DMS 273 (cell line): ENCODE results near the gene NPIPA1.
"Not testable (repeated sequence)": the region's sequence is repeated elsewhere in the genome, so short reads cannot be mapped to it uniquely, and the experiment has no call there.

Source experiments
- DNase-seq: peaks from one replicate; lab custom pipeline; 2025; ENCODE audit not compliant: unreplicated experiment; lab: John Stamatoyannopoulos, UW

NPIPA1 gene

GRCh38 chr16:14929176-14929575, 8.1 kb upstream of the NPIPA1 start:
- DNase-seq = not testable (repeated sequence)

GRCh38 chr16:14930246-14930645, 7.0 kb upstream of the NPIPA1 start:
- not testable (repeated sequence) for DNase-seq

DNA sequence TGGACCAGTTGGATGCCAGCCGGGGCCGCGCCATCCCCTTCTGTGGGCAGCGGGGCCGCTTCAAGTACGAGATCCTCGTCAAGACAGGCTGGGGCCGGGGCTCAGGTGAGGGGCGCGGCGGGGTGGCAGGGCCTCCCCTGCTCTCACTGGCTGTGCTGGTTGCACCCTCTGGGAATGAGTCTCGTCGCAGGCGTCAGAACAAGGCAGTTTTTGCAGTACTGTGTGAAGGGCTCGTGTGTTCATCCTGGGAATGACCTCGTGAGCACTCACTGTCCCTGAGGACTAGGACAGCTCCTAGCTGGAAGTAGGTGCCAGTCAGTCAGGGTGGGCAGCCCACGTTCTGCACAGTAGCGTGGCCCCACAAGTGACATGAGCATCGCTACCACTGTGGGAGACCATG, 6.3 kb upstream of the NPIPA1 start:
- DNase-seq = not testable (repeated sequence)

- peak; percentile 55 for DNase-seq
Measured at GRCh38 chr16:14932581-14933375, 4.5 kb upstream of the NPIPA1 start.

- not testable (repeated sequence) for DNase-seq
Measured at GRCh38 chr16:14937994-14938393, 751 bp downstream of the NPIPA1 start.

DNA sequence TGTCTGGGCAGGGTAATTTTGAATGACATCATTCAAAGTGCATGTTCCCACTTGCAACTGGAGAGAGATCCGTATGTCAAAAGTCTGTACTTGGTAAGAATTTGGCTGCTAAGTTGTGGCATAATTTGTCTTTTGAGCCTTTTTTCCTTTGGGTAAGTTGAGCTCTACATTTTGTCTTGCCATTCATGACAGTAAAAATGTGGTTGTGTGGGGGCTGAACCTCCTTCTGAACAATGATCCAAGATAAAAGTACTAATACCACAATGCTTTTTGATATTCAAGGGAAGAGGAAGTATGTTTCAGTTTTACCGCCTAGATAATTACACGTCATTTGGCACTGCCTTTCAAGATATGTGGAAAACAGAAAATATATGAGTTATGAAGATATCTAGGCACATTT, 5.4 kb downstream of the NPIPA1 start:
- not testable (repeated sequence) for DNase-seq

GRCh38 chr16:14955546-14956231, 18.4 kb downstream of the NPIPA1 start:
- DNase-seq = no peak

DNA sequence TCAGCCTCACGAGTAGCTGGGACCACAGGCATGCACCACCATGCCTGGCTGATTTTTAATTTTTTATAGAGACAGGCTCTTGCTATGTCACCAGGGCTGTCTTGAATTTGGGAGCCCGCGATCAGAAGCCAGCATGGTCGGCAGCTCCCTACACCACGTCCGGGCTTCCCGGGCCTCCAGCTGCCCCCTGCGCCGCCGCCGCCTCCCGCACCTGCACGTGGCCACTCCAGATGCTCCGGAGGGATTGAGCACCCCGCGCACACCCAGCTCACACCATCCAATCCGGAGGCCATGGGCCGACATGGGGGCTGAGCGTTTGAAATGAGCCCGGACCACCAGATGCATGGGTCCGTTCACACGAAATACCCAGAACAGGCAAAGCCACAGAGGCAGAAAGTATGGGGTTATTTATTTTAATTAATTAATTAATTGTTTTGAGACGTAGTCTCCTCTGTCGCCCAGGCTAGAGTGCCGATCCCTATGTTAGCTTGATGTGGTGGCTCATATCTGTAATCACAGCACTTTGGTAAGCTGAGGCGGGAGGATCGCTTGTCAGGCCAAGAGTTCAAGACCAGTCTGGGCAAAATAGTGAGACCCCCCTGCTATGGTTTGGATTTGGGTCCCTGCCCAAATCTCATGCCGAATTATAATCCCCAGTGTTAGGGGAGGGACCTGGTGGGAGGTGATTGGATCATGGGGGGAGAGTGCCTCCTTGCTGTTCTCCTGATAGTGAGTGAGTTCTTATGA, 20.5 kb downstream of the NPIPA1 start:
- peak; percentile 12 for DNase-seq

GRCh38 chr16:14958323-14958600, 21.0 kb downstream of the NPIPA1 start:
- DNase-seq = no peak

DNA sequence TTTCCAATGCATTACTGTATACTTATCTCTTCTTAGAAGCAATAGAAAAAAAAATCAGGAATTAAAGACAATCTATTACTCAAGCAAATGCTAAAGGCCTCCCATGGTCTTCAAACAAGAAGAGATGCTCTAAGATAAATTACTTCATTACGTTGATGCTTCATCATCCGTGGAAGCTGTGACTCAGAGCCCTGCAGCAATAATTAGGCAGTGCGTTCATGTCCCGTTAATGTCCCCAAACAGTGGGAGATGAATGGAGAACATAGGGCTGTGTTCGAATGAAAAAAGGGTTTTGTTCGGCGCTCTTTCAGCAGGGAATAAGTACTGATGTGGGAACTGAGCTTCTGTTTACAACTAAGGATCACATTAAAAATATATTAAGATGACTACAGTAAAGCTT, 21.7 kb downstream of the NPIPA1 start:
- no peak for DNase-seq

GRCh38 chr16:14961405-14962186, 24.4 kb downstream of the NPIPA1 start:
- no peak for DNase-seq

GRCh38 chr16:14963281-14964173, 26.3 kb downstream of the NPIPA1 start:
- DNase-seq = no peak

GRCh38 chr16:14965328-14965727, 28.1 kb downstream of the NPIPA1 start:
- DNase-seq = no peak

- not testable (repeated sequence) for DNase-seq
Measured at GRCh38 chr16:14969795-14970194, 32.6 kb downstream of the NPIPA1 start.

- not testable (repeated sequence) for DNase-seq
Measured at GRCh38 chr16:14971621-14972228, 34.5 kb downstream of the NPIPA1 start.

GRCh38 chr16:14973785-14974322, 36.6 kb downstream of the NPIPA1 start:
- not testable (repeated sequence) for DNase-seq

- not testable (repeated sequence) for DNase-seq
Measured at GRCh38 chr16:14974331-14974655, 37.0 kb downstream of the NPIPA1 start.

- DNase-seq = peak; percentile 96
Measured at GRCh38 chr16:14974656-14975417, 37.6 kb downstream of the NPIPA1 start, which contains the start of gene PDXDC1. TSS of gene PDXDC1 (plus strand) at chr16:14975026. CDS start at chr16:14975200, 174 bp downstream.
